ENCODE measurements around the gene SIRPA.

- TF ChIP-seq EZH2 (IDR thresholded peaks at IDR 0.05; ENCODE audit: borderline replicate concordance, insufficient read depth, low read length, poor library complexity, severe bottlenecking): no peak
- TF ChIP-seq RAD21 (conservative IDR thresholded peaks at IDR 0.05): no peak
- TF ChIP-seq, protein P1, sequence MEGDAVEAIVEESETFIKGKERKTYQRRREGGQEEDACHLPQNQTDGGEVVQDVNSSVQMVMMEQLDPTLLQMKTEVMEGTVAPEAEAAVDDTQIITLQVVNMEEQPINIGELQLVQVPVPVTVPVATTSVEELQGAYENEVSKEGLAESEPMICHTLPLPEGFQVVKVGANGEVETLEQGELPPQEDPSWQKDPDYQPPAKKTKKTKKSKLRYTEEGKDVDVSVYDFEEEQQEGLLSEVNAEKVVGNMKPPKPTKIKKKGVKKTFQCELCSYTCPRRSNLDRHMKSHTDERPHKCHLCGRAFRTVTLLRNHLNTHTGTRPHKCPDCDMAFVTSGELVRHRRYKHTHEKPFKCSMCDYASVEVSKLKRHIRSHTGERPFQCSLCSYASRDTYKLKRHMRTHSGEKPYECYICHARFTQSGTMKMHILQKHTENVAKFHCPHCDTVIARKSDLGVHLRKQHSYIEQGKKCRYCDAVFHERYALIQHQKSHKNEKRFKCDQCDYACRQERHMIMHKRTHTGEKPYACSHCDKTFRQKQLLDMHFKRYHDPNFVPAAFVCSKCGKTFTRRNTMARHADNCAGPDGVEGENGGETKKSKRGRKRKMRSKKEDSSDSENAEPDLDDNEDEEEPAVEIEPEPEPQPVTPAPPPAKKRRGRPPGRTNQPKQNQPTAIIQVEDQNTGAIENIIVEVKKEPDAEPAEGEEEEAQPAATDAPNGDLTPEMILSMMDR (IDR thresholded peaks at IDR 0.05; ENCODE audit: poor library complexity, severe bottlenecking): no peak
- TF ChIP-seq POLR2AphosphoS5 (IDR thresholded peaks at IDR 0.05): no peak
- TF ChIP-seq, protein P2, sequence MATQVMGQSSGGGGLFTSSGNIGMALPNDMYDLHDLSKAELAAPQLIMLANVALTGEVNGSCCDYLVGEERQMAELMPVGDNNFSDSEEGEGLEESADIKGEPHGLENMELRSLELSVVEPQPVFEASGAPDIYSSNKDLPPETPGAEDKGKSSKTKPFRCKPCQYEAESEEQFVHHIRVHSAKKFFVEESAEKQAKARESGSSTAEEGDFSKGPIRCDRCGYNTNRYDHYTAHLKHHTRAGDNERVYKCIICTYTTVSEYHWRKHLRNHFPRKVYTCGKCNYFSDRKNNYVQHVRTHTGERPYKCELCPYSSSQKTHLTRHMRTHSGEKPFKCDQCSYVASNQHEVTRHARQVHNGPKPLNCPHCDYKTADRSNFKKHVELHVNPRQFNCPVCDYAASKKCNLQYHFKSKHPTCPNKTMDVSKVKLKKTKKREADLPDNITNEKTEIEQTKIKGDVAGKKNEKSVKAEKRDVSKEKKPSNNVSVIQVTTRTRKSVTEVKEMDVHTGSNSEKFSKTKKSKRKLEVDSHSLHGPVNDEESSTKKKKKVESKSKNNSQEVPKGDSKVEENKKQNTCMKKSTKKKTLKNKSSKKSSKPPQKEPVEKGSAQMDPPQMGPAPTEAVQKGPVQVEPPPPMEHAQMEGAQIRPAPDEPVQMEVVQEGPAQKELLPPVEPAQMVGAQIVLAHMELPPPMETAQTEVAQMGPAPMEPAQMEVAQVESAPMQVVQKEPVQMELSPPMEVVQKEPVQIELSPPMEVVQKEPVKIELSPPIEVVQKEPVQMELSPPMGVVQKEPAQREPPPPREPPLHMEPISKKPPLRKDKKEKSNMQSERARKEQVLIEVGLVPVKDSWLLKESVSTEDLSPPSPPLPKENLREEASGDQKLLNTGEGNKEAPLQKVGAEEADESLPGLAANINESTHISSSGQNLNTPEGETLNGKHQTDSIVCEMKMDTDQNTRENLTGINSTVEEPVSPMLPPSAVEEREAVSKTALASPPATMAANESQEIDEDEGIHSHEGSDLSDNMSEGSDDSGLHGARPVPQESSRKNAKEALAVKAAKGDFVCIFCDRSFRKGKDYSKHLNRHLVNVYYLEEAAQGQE (IDR thresholded peaks at IDR 0.05; ENCODE audit: borderline replicate concordance): no peak
- TF ChIP-seq TAF1 (IDR thresholded peaks at IDR 0.05; ENCODE audit: low read depth): no peak
These were observed 34.8 kb upstream of the SIRPA start for GRCh38 chr20:1860446-1860845.

All from neural cell (in vitro differentiated cells).